HUES48 (cell line): Measurements from ENCODE around the gene RAF1.
"Not testable (repeated sequence)": the region's sequence is repeated elsewhere in the genome, so short reads cannot be mapped to it uniquely, and the experiment has no call there.

Source experiments
- H3K27ac ChIP-seq: one replicate; pipeline ENCODE4 v1.7.0; 2013; ENCODE audit warnings: low read depth, low read length, inconsistent platforms
- H3K27me3 ChIP-seq: 2 replicates; pipeline ENCODE4 v1.6.1; 2013; ENCODE audit warnings: mild to moderate bottlenecking, low read length; ENCODE audit not compliant: control insufficient read depth, insufficient read depth
- H3K36me3 ChIP-seq: 2 replicates; pipeline ENCODE4 v1.6.1; 2013; ENCODE audit warnings: low read length; ENCODE audit not compliant: control insufficient read depth, insufficient read depth
- H3K4me1 ChIP-seq: 2 replicates; pipeline ENCODE4 v1.6.1; 2013; ENCODE audit warnings: mild to moderate bottlenecking, low read length; ENCODE audit not compliant: control insufficient read depth, insufficient read depth
- H3K4me3 ChIP-seq: 2 replicates; pipeline ENCODE4 v1.5.1; 2013; ENCODE audit warnings: mild to moderate bottlenecking, low read depth, low read length
- H3K9ac ChIP-seq: 2 replicates; pipeline ENCODE4 v1.6.1; 2013; ENCODE audit warnings: mild to moderate bottlenecking, low read depth, low read length, moderate library complexity
- H3K9me3 ChIP-seq: 2 replicates; pipeline ENCODE4 v1.6.1; 2013; ENCODE audit warnings: low read length; ENCODE audit not compliant: control insufficient read depth, insufficient read depth

The RAF1 gene

DNA sequence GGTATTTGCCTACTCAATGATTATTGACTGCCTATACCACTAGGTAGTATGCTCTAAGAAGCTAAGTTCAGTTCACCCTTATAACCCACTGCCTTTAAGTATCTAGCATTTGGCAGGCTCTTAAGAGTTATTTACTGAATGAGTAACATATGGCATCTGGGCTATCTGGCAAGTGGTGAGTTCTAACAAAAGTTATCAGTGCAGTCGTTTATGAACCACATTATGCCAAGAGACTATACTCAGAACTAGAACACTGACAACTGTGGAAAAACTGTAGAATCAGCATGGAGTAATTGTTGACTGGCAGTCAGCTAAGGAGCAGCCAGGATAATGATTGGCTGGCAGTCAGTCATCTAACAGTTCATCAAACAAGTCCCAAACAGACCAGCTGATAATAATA is 25.8 kb downstream of the RAF1 start:
- Histone ChIP-seq H3K27me3 (no peaks in the 10 kb centered on the region), H3K4me1 (peaks cover 15% of the 10 kb centered on the region), H3K36me3 (no peaks in the 10 kb centered on the region), H3K9ac (no peak overlapping the region), H3K4me3 (no peak overlapping the region), H3K27ac (no peak overlapping the region), H3K9me3 (no peaks in the 10 kb centered on the region)

DNA sequence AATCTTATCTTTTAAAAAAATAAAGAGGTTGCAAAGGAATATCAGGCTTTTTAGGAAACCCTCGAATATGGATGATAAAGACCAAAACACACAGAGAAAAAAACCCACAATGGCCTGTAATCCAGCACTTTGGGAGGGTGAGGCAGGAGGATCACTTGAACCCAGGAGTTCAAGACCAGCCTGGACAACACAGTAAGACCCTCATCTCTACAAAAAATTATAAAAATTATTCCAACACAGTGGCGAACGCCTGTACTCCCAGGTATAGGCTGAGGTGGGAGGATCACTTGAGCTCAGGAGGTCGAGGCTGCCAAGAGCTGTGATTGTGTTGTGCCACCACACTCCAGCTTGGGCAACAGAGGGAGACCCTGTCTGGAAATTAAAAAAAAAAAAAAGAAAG is 30.8 kb downstream of the RAF1 start:
- peaks cover 10% of the 10 kb centered on the region for H3K4me1 ChIP-seq

DNA sequence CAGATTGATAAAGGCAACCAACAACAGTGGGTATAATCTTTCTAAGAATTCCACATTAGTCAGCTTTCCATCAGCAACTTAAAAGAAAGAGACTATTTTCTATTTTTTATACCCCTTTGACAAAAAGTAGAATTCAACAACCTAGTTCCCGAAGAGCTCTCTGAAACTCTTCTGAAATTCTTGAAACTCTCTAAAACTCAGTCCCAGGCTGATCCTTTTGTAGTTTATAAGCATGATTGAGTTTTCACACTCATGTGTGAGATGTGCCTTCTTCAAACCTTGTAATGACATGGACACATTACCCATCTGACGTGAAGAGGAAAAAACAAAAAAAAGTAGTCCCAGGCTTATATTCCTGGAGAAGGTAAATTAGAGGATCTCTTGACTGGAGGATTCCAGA is 31.4 kb downstream of the RAF1 start:
- Histone ChIP-seq H3K9ac (no peak overlapping the region), H3K4me1 (peaks cover 5% of the 10 kb centered on the region; the same call in 1 of the 2 replicates), H3K4me3 (no peak overlapping the region), H3K27ac (no peak overlapping the region), H3K27me3 (no peaks in the 10 kb centered on the region), H3K36me3 (no peaks in the 10 kb centered on the region), H3K9me3 (no peaks in the 10 kb centered on the region)

More for the DNA sequence above, 30.8 kb downstream of the RAF1 start:
- no peak overlapping the region for H3K4me3 ChIP-seq
- H3K36me3 ChIP-seq, result no peaks in the 10 kb centered on the region
- H3K9me3 ChIP-seq, result no peaks in the 10 kb centered on the region
- no peak overlapping the region for H3K9ac ChIP-seq
- no peak overlapping the region for H3K27ac ChIP-seq
- no peaks in the 10 kb centered on the region for H3K27me3 ChIP-seq

DNA sequence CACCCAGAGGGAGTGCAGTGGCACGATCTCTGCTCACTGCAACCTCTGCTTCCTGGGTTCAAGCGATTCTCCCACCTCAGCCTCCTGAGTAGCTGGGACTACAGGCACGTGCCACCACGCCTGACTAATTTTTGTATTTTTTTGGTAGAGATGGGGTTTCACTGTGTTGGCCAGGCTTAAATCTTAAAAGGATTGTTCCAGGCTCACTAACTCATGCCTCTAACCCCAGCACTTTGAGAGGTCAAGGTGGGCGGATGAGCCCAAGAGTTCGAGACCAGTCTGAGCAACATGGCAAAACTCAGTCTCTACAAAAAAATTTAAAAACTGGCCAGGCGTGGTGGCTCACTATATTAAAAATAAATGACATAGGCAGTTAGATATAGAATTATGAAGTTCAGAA is 33.1 kb downstream of the RAF1 start:
- not testable (repeated sequence) for H3K4me1 ChIP-seq, H3K4me3 ChIP-seq, H3K36me3 ChIP-seq, H3K27ac ChIP-seq, H3K9me3 ChIP-seq, H3K27me3 ChIP-seq, H3K9ac ChIP-seq

DNA sequence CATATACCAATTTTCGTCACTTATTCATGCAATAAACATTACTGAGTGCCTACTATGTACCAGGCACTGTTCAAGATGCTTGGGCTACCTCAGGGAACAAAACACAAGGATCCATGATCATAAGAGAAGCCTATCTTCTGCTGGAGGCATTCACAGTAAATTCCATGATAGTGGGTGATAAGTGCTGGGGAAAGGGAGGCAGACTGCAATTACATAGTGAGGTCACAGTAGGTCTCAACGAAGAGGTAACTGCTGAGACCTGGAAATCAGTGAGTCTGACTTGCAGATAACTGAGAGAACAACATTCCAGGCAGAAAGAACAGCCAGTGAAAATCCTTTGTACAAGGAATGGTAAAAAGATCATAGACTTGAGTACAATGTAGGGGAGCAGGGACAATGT is 33.6 kb downstream of the RAF1 start:
- Histone ChIP-seq H3K4me3 (no peak overlapping the region), H3K36me3 (no peaks in the 10 kb centered on the region), H3K4me1 (no peaks in the 10 kb centered on the region), H3K9ac (no peak overlapping the region), H3K27ac (no peak overlapping the region), H3K27me3 (no peaks in the 10 kb centered on the region), H3K9me3 (no peaks in the 10 kb centered on the region)

DNA sequence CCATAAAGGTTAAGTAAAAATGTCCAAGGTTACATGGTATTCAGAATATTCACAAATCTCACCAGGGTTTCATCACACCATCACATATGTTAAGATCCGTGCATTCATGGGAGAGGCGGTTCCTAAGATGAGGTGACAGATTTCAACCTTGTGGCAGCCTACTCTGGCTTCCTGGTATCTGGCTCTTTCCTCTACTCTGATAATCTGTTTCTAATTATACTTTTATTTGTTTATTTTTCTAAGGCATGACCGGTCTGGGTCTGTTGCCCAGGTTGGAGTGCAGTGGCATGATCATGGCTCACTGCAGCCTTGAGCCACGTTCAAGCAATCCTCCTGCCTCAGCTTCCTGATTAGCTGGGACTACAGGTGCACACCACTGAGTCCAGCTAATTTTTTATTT is 34.4 kb downstream of the RAF1 start:
- Histone ChIP-seq H3K9me3 (no peaks in the 10 kb centered on the region), H3K4me3 (no peak overlapping the region), H3K27me3 (no peaks in the 10 kb centered on the region), H3K4me1 (no peaks in the 10 kb centered on the region), H3K27ac (no peak overlapping the region), H3K9ac (no peak overlapping the region), H3K36me3 (no peaks in the 10 kb centered on the region)

DNA sequence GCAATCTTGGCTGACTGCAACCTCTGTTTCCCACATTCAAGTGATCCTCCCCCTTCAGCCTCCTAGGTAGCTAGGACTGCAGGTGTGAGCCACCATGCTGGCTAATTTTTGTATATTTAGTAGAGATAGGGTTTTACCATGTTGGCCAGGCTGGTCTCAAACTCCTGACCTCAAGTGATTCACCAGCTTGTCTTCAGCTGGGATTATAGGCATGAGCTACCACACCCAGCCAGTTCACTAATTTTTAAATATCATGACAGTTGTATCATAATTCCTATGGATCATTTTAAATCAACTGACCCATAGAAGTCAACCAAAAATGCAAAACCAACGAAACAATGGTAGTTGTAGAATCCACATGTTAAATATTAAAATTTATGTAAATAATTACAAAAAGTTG is 35.1 kb downstream of the RAF1 start:
- Histone ChIP-seq H3K9me3 (no peaks in the 10 kb centered on the region), H3K9ac (no peak overlapping the region), H3K4me1 (no peaks in the 10 kb centered on the region), H3K27me3 (no peaks in the 10 kb centered on the region), H3K36me3 (no peaks in the 10 kb centered on the region), H3K4me3 (no peak overlapping the region), H3K27ac (no peak overlapping the region)

DNA sequence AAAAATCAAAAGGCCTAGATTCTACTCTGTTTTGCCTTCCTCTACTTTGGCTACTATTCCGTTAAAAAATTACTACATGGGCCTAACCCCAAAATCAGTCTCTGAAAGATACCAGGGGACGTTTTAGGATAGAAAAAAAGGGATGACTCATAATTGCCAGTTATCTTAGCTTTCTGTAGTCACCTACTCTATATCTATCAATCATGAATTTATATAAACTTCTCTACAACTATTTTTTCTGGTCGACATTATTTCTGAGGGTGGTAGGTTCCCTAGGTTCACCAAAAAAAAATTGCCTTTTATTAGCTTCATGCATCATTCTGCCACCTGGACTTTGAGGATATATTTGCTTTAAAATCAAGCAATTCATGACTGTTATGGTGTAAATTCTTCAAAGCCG is 36.5 kb downstream of the RAF1 start:
- no peaks in the 10 kb centered on the region for H3K9me3 ChIP-seq
- no peak overlapping the region for H3K27ac ChIP-seq
- H3K4me3 ChIP-seq, result no peak overlapping the region

DNA sequence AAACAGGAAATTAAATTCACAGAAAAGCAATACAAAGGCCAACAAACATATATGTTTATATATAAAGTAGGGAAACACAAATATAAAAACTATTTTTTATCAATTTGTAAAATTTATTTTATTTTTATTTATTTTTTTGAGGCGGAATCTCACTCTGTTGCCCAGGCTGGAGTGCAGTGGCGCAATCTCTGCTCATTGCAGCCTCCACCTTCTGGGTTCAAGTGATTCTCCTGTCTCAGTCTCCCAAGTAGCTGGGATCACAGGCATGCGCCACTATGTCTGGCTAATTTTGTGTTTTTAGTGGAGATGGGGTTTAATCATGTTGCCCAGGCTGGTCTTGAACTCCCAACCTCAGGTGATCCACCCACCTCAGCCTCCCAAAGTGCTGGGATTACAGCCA is 39.0 kb downstream of the RAF1 start:
- H3K9me3 ChIP-seq, H3K36me3 ChIP-seq, H3K9ac ChIP-seq, H3K27ac ChIP-seq, H3K4me1 ChIP-seq, H3K27me3 ChIP-seq, H3K4me3 ChIP-seq: not testable (repeated sequence)

More for the DNA sequence above, 36.5 kb downstream of the RAF1 start:
- no peak overlapping the region for H3K9ac ChIP-seq
- H3K4me1 ChIP-seq, result no peaks in the 10 kb centered on the region
- no peaks in the 10 kb centered on the region for H3K36me3 ChIP-seq
- H3K27me3 ChIP-seq, result no peaks in the 10 kb centered on the region

DNA sequence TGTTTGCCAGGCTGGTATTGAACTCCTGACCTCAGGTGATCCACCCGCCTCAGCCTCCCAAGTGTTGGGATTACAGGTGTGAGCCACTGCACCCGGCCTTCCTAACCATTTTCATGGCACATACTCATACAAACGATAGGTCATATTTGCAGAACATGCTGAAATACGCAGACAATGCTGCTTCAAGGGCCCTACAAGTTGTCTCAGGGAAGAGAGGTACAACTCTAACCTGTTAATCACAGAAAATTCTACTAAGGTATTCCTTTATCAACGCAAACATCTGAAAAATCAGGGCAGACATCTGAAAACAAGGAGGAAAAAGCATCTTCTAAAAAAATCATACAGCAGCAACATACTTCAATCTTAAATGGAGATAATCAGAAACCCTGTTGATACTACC is 39.9 kb downstream of the RAF1 start:
- Histone ChIP-seq H3K27ac (no peak overlapping the region), H3K4me1 (no peaks in the 10 kb centered on the region), H3K27me3 (no peaks in the 10 kb centered on the region), H3K36me3 (no peaks in the 10 kb centered on the region), H3K4me3 (no peak overlapping the region), H3K9ac (no peak overlapping the region), H3K9me3 (no peaks in the 10 kb centered on the region)

DNA sequence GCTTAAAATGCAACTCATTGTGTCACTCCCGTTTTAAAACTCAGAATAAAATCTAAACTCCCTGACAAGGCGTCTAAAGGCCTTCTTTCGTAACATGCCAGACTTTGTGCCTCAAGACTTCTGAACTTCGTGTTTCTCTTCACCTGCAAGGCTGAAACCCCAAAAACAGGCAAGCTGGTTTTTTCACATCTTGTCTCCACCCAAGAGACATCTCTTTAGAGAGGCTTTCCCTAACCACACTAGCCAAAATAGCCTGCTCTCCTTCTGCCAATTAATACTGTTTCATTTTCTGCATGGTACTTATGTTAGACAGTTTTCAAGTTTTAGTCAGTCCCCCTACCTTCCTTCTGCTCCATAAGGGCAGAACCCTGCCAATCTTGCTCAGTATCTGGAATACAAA is 41.6 kb downstream of the RAF1 start:
- H3K27me3 ChIP-seq, result no peaks in the 10 kb centered on the region
- H3K9me3 ChIP-seq, result no peaks in the 10 kb centered on the region
- no peaks in the 10 kb centered on the region for H3K4me1 ChIP-seq
- H3K27ac ChIP-seq, result no peak overlapping the region
- no peak overlapping the region for H3K9ac ChIP-seq
- no peak overlapping the region for H3K4me3 ChIP-seq
- peaks cover 12% of the 10 kb centered on the region for H3K36me3 ChIP-seq

DNA sequence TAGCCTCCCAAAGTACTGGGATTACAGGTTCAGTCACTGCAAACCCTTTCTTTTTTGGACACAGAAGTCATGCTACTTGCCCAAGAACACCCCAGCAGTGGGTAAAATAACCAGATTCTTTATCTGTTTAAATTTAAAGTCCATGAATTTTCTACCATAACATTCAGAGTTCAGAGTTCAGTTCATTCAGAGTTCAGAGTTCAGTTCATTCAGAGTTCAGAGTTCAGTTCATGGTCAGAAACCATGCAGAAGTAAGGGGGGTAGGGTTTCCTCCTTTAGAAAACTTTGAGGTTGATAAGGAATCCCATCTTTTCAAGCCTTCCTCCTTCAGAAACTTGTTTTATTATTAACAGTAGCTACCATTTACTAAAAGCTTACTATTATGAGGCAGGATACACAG is 43.2 kb downstream of the RAF1 start:
- H3K27ac ChIP-seq, result no peak overlapping the region
- no peak overlapping the region for H3K9ac ChIP-seq
- H3K36me3 ChIP-seq, result peaks cover 27% of the 10 kb centered on the region
- H3K4me3 ChIP-seq, result no peak overlapping the region
- no peaks in the 10 kb centered on the region for H3K9me3 ChIP-seq
- no peaks in the 10 kb centered on the region for H3K4me1 ChIP-seq
- no peaks in the 10 kb centered on the region for H3K27me3 ChIP-seq
